Body of pancreas (tissue), 4 donors: ENCODE measurements around the gene PLA2G4D. TPM values are rescaled to one million over a fixed set of nuclear protein-coding genes. Genes with fewer than 3 reads are reported as not detected.

Experiments used
- ATAC-seq: fragments of 150-250 bp; one replicate; pipeline ENCODE4 v1.9.1; 2016
- DNase-seq, 4 donors: peaks; one replicate each; pipeline ENCODE4 v3.0.0-alpha.2; 2019
- H3K27ac ChIP-seq, 4 donors: fragments of 200-600 bp; sonication (generic); 1 replicate in 3 of 4; 2 replicates in 1 of 4; pipeline versions ENCODE4 v1.5.1 to v1.6.1; 2016 to 2019; ENCODE audit warnings: mild to moderate bottlenecking in 1 of 4, mixed read lengths in 1 of 4, moderate library complexity in 1 of 4
- H3K27me3 ChIP-seq, 2 donors: fragments of 200-600 bp; sonication (generic); one replicate each; pipeline ENCODE4 v1.6.0; 2016; ENCODE audit warnings: mild to moderate bottlenecking in 1 of 2
- H3K36me3 ChIP-seq, 2 donors: fragments of 200-600 bp; sonication (generic); replicated peaks in 1 of 2; 2 replicates each; pipeline ENCODE4 v1.5.1; 2016; ENCODE audit warnings: low read depth in 2 of 2; ENCODE audit not compliant: insufficient read depth in 1 of 2
- H3K4me1 ChIP-seq: fragments of 200-600 bp; sonication (generic); one replicate; pipeline ENCODE4 v1.6.0; 2016
- H3K4me3 ChIP-seq, 2 donors: fragments of 200-600 bp; sonication (generic); 1 replicate in 1 of 2; 2 replicates in 1 of 2; pipeline ENCODE4 v1.5.1; 2016 to 2019
- H3K9me3 ChIP-seq, 3 donors: fragments of 200-600 bp; sonication (generic); 1 replicate in 2 of 3; 2 replicates in 1 of 3; pipeline ENCODE4 v1.5.1; 2016
- POLR2A ChIP-seq, 3 donors: fragments of 450-650 bp; IDR thresholded peaks; one replicate each; pipeline ENCODE4 v1.6.1; 2016; ENCODE audit warnings: antibody characterized with exemption in 3 of 3, mild to moderate bottlenecking in 2 of 3
- WGBS, 2 donors: methylation state at CpG; one replicate each; pipeline ENCODE4 v1.1.5; 2017; 5-methylcytosine and 5-hydroxymethylcytosine counted together
- intact Hi-C: fragments of 100-400 bp; cut with DNase I; formaldehyde crosslinking; loops from one replicate; pipeline ENCODE4 v1.15.1; 2023
- total RNA-seq, 2 donors: library from RNA; depleted of rRNA; stranded (reverse); fragments of >200 nt; gene quantifications; one replicate each; pipeline ENCODE4 v1.1.0, GENCODE V29; 2016
- TF ChIP-seq, protein P1 (sequence below), 7 experiments: fragments of 450-650 bp in 4 of 7; fragments of 200-600 bp in 3 of 7; sonication (generic) in 3 of 7; IDR thresholded peaks; one replicate each; pipeline ENCODE4 v1.5.1; 2016 to 2019; ENCODE audit warnings: antibody characterized with exemption in 7 of 7

Gene PLA2G4D
- total RNA-seq, 2 donors from 2014 or later: not detected

DNA sequence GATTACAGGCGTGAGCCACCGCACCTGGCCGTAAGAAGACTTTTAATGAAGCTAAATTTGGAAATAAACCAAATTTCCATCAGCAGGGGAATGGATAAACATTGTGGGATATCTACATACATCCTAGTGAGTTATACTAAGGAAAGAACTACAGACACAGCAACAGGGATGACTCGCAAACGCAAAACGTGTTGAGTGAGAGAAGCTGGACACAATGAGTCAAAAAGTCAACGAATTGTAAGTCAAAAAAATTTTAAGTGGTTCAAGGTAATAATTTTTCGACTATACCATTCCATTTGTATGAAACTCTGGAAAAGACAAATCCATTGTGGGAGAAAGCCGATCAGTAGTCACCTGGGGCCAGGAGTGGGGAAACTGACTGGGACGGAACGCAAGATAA lies 42.2 kb upstream of the PLA2G4D start:
- Histone ChIP-seq H3K27me3 (no peaks in the 10 kb centered on the region), H3K9me3 (no peaks in the 10 kb centered on the region), H3K27ac (no peak overlapping the region), H3K4me3 (no peak overlapping the region), H3K36me3 (no peaks in the 10 kb centered on the region), H3K4me1 (no peaks in the 10 kb centered on the region)
- intact Hi-C loops: loop anchor here (5.0 kb wide), 1 partner anchor 69 kb away; no protein-coding TSS in a partner anchor
- WGBS, 2 donors: 66 to 75% methylated on average over 11 of the region's 11 CpGs
- ATAC-seq: no peak
- TF ChIP-seq, protein P1, sequence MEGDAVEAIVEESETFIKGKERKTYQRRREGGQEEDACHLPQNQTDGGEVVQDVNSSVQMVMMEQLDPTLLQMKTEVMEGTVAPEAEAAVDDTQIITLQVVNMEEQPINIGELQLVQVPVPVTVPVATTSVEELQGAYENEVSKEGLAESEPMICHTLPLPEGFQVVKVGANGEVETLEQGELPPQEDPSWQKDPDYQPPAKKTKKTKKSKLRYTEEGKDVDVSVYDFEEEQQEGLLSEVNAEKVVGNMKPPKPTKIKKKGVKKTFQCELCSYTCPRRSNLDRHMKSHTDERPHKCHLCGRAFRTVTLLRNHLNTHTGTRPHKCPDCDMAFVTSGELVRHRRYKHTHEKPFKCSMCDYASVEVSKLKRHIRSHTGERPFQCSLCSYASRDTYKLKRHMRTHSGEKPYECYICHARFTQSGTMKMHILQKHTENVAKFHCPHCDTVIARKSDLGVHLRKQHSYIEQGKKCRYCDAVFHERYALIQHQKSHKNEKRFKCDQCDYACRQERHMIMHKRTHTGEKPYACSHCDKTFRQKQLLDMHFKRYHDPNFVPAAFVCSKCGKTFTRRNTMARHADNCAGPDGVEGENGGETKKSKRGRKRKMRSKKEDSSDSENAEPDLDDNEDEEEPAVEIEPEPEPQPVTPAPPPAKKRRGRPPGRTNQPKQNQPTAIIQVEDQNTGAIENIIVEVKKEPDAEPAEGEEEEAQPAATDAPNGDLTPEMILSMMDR (IDR thresholded peaks at IDR 0.05): no peak
- no peak for TF ChIP-seq POLR2A (IDR thresholded peaks at IDR 0.05)
- DNase-seq: no peak

DNA sequence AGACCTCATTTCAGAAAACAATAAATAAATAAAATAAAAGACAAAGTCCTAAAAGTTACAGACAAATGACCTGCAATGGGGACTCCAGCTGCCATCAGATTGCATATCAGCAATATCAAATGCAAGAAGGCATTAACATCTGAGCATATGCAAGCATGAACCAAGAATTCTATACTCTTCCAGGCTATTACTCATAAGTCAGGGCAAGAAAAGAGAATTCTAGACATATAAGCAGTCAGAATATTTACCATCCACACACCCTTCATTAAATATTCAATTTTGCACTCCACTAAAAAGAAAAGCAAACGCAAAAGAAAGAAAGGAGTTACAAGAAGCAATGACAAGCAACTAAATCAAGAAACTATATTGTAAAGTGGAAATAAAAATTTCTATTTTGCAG lies 41.0 kb upstream of the PLA2G4D start:
- no peaks in the 10 kb centered on the region for H3K36me3 ChIP-seq

DNA sequence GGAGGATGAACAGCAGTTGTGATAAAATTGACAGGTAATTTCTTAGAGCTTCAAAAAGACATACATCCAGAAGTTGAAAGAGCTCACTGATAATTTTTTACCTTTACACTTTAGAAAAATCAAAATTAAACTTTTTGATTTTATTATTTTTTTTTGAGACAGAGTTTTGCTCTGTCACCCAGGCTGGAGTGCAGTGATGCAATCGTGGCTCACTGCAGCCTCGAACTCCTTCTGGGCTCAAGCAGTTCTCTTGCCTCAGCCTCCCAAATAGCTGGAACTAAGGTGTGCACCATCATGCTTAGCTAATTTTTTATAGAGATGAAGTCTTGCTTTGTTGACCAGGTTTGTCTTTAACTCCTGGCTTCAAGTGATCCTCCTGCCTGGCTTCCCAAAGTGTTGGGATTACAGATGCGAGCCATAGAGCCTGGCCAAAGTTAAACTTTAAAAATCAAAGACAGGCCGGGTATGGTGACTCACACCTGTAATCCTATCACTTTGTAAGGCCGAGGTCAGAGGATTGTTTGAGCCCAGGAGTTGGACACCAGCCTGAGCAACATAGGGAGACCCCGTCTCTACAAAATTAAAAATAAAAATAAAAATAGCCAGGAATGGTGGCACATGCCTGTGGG lies 40.4 kb upstream of the PLA2G4D start:
- no peaks in the 10 kb centered on the region for H3K4me1 ChIP-seq
- TF ChIP-seq POLR2A (IDR thresholded peaks at IDR 0.05): no peak
- TF ChIP-seq, protein P1 (IDR thresholded peaks at IDR 0.05): no peak
- 52 to 62% methylated on average over 6 of the region's 6 CpGs for WGBS, 2 donors
- intact Hi-C loops: loop anchor here (5.0 kb wide), 1 partner anchor 67 kb away; no protein-coding TSS in a partner anchor
- no peak for DNase-seq
- H3K27me3 ChIP-seq: no peaks in the 10 kb centered on the region
- H3K4me3 ChIP-seq: no peak overlapping the region
- no peaks in the 10 kb centered on the region for H3K9me3 ChIP-seq
- H3K36me3 ChIP-seq: no peaks in the 10 kb centered on the region
- no peak overlapping the region for H3K27ac ChIP-seq
- no peak for ATAC-seq

More for the DNA sequence above, 41.0 kb upstream of the PLA2G4D start:
- DNase-seq: no peak
- Histone ChIP-seq H3K27ac (no peak overlapping the region), H3K4me3 (no peak overlapping the region), H3K4me1 (no peaks in the 10 kb centered on the region), H3K27me3 (no peaks in the 10 kb centered on the region), H3K9me3 (no peaks in the 10 kb centered on the region)
- no peak for ATAC-seq
- TF ChIP-seq POLR2A (IDR thresholded peaks at IDR 0.05): no peak
- TF ChIP-seq, protein P1 (IDR thresholded peaks at IDR 0.05): no peak
- intact Hi-C loops: loop anchor here (5.0 kb wide), 1 partner anchor 68 kb away; no protein-coding TSS in a partner anchor
- WGBS, 2 donors: 82 to 89% methylated on average over 1 of the region's 1 CpG

DNA sequence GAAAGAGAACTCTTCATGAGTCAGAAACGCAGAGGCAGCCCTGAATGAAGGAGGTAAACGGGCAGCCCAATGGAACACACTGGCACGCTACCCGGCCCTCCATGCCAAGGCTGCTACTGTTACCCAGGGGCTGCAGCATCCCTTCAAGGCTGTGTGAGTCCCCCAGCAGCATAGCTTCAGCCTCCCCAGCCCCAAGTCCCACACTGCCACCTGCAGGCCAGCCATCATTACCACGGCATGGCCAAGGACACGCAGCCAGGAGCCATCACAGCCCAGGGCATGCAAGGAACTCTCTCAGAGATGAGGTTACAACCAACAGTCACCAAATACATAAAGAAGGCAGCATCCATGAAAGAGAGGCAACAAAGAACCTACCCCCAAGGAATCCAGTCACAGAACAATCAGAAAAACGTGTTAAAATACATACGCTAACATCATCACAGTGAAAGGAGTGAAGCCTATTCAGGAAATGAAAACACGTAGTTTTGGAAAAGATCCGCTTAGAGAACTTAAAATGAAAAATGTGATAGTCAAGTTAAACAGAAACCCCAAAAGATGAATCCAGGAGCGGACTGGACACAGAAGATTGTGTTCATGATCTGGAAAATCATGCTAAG lies 39.6 kb upstream of the PLA2G4D start:
- intact Hi-C loops: no loop called here
- no peak overlapping the region for H3K27ac ChIP-seq
- peak; percentile 56 to 64 (median 60) for DNase-seq
- WGBS, 2 donors: 47 to 50% methylated on average over 11 of the region's 11 CpGs
- H3K4me3 ChIP-seq: no peak overlapping the region
- no peaks in the 10 kb centered on the region for H3K27me3 ChIP-seq
- no peaks in the 10 kb centered on the region for H3K36me3 ChIP-seq
- TF ChIP-seq, protein P1 (IDR thresholded peaks at IDR 0.05): peak; percentile 41 to 63 (median 54)
- no peak for TF ChIP-seq POLR2A (IDR thresholded peaks at IDR 0.05)
- no peaks in the 10 kb centered on the region for H3K4me1 ChIP-seq
- H3K9me3 ChIP-seq: no peaks in the 10 kb centered on the region
- peak; percentile 79 for ATAC-seq
